HepG2 (cell line): Measurements from ENCODE around the gene TALDO1. TPM values are rescaled to one million over a fixed set of nuclear protein-coding genes. Genes with fewer than 3 reads are reported as not detected.

Experiments
- ATAC-seq: fragments of 200-7000 bp; cut with Tn5 transposase; 3 replicates; pipeline ENCODE4 v1.9.1; 2020; ENCODE audit warnings: mild to moderate bottlenecking, moderate library complexity
- BruUV-seq: library from RNA; stranded (reverse); fragments of 400-500 nt; replicated peaks from 2 replicates; lab custom pipeline; 2021; lab: Mats Ljungman, UMichigan
- CTCF ChIA-PET: fragments of 300-600 bp; formaldehyde crosslinking; extraction: SDS; loops from one replicate; lab custom pipeline; 2021; ENCODE audit warnings: low total read pairs, inconsistent platforms, low intra/inter-chr PET ratio; lab: Yijun Ruan, JAX
- POLR2A ChIA-PET: fragments of 350-600 bp; sonication (Branson Sonifier 250); formaldehyde crosslinking; loops from one replicate; lab custom pipeline; 2020; ENCODE audit warnings: antibody characterized with exemption, inconsistent platforms; lab: Yijun Ruan, JAX
- DNase-seq: peaks from one replicate; pipeline ENCODE4 v3.0.0-alpha.2; 2015; ENCODE audit warnings: low spot score
- FAIRE-seq: peaks from 3 replicates; lab custom pipeline; 2011; peaks lifted over from hg19 to GRCh38; lab: Jason Lieb, UNC
- H2AFZ ChIP-seq: one replicate; pipeline ENCODE4 v1.6.1; 2011; ENCODE audit warnings: low read length, inconsistent platforms
- H3K27ac ChIP-seq: fragments of 300-600 bp; 3 replicates; pipeline ENCODE4 v1.8.0; 2011; ENCODE audit warnings: mixed run types, mild to moderate bottlenecking, mixed read lengths, low read length, inconsistent platforms; ENCODE audit not compliant: insufficient read depth; ENCODE audit errors: extremely low read length
- H3K27me3 ChIP-seq, 2 experiments: fragments of 200-600 bp in 1 of 2; 2 replicates in 1 of 2; 3 replicates in 1 of 2; pipeline versions ENCODE4 v1.6.0 to v1.8.0; 2011; ENCODE audit warnings: low read length in 2 of 2, mild to moderate bottlenecking in 2 of 2, moderate library complexity in 2 of 2, inconsistent platforms in 1 of 2; ENCODE audit not compliant: insufficient read depth in 2 of 2, control insufficient read depth in 1 of 2
- H3K36me3 ChIP-seq, 2 experiments: fragments of 200-600 bp in 1 of 2; replicated peaks in 1 of 2; 2 replicates in 1 of 2; 3 replicates in 1 of 2; pipeline versions ENCODE4 v1.5.1 to v1.8.0; 2011; ENCODE audit warnings: low read length in 2 of 2, inconsistent platforms in 1 of 2; ENCODE audit not compliant: insufficient read depth in 2 of 2, control insufficient read depth in 1 of 2
- H3K4me1 ChIP-seq: 2 replicates; pipeline ENCODE4 v1.5.1; 2012; ENCODE audit warnings: low read length, inconsistent platforms; ENCODE audit not compliant: insufficient read depth
- H3K4me2 ChIP-seq: 2 replicates; pipeline ENCODE4 v1.6.0; 2011; ENCODE audit warnings: low read depth, low read length, inconsistent platforms
- H3K4me3 ChIP-seq, 3 experiments: fragments of 200-600 bp in 1 of 3; sonication (generic), shearing (Covaris generic) in 1 of 3; replicated peaks in 1 of 3; 2 replicates each; pipeline ENCODE4 v1.5.1; 2011 to 2016; ENCODE audit warnings: low read length in 3 of 3, inconsistent platforms in 2 of 3, low read depth in 2 of 3, mild to moderate bottlenecking in 2 of 3, control low read depth in 1 of 3, mixed read lengths in 1 of 3; ENCODE audit not compliant: insufficient read depth in 1 of 3
- H3K79me2 ChIP-seq: one replicate; pipeline ENCODE4 v1.6.1; 2011; ENCODE audit warnings: low read length, inconsistent platforms; ENCODE audit not compliant: insufficient read depth
- H3K9ac ChIP-seq: 2 replicates; pipeline ENCODE4 v1.6.0; 2011; ENCODE audit warnings: mild to moderate bottlenecking, low read depth, low read length, inconsistent platforms; ENCODE audit not compliant: insufficient read depth
- H3K9me3 ChIP-seq: 2 replicates; pipeline ENCODE4 v1.5.1; 2012; ENCODE audit warnings: mild to moderate bottlenecking, low read length
- H4K20me1 ChIP-seq: 2 replicates; pipeline ENCODE4 v1.6.0; 2011; ENCODE audit warnings: inconsistent platforms, mild to moderate bottlenecking, low read length, moderate library complexity; ENCODE audit not compliant: insufficient read depth
- LCORL ChIP-seq, 2 experiments: fragments of 450-650 bp in 1 of 2; sonication (generic) in 1 of 2; formaldehyde crosslinking in 1 of 2; IDR thresholded peaks; 2 replicates each; pipeline versions ENCODE4 v1.5.0 to v1.6.1; 2017 to 2020; ENCODE audit warnings: antibody characterized with exemption in 1 of 2, missing genetic modification reagents in 1 of 2
- NPAS2 ChIP-seq: sonication (generic); formaldehyde crosslinking; IDR thresholded peaks from 2 replicates; pipeline ENCODE4 v1.8.0; 2022; ENCODE audit warnings: mild to moderate bottlenecking, missing genetic modification reagents, borderline replicate concordance
- RFX3 ChIP-seq: IDR thresholded peaks from 2 replicates; pipeline ENCODE4 v1.6.1; 2016; ENCODE audit warnings: missing biosample characterization, missing genetic modification reagents
- TMF1 ChIP-seq: sonication (generic); formaldehyde crosslinking; IDR thresholded peaks from 2 replicates; pipeline ENCODE4 v1.8.1; 2022; ENCODE audit warnings: low read depth, missing genetic modification reagents
- ZBTB8A ChIP-seq: sonication (generic); formaldehyde crosslinking; IDR thresholded peaks from 2 replicates; pipeline ENCODE4 v1.4.0; 2020; ENCODE audit warnings: mild to moderate bottlenecking, low read depth, missing genetic modification reagents, borderline replicate concordance
- ZFP36L1 ChIP-seq: sonication (generic); formaldehyde crosslinking; IDR thresholded peaks from 2 replicates; pipeline ENCODE4 v1.8.0; 2022; ENCODE audit warnings: mild to moderate bottlenecking, missing genetic modification reagents, moderate library complexity
- ZFY ChIP-seq: sonication (generic); formaldehyde crosslinking; IDR thresholded peaks from 2 replicates; pipeline ENCODE4 v1.4.0; 2020; ENCODE audit warnings: missing genetic modification reagents
- ZNF124 ChIP-seq: sonication (generic); formaldehyde crosslinking; IDR thresholded peaks from 2 replicates; pipeline ENCODE4 v1.4.0; 2020; ENCODE audit warnings: missing genetic modification reagents
- ZNF224 ChIP-seq: sonication (generic); formaldehyde crosslinking; IDR thresholded peaks from 2 replicates; pipeline ENCODE4 v1.5.0; 2020; ENCODE audit warnings: mild to moderate bottlenecking, missing genetic modification reagents
- ZNF225 ChIP-seq: sonication (generic); formaldehyde crosslinking; IDR thresholded peaks from 2 replicates; pipeline ENCODE4 v1.4.0; 2020; ENCODE audit warnings: mild to moderate bottlenecking, missing genetic modification reagents
- ZNF841 ChIP-seq: sonication (generic); formaldehyde crosslinking; IDR thresholded peaks from 2 replicates; pipeline ENCODE4 v1.8.1; 2023; ENCODE audit warnings: missing genetic modification reagents, borderline replicate concordance
- WGBS: methylation state at CpG from one replicate; pipeline ENCODE4 v1.1.6; 2017; ENCODE audit warnings: low lambda C conversion rate; 5-methylcytosine and 5-hydroxymethylcytosine counted together
- in situ Hi-C: cut with HindIII; loops from 2 replicates; pipeline ENCODE4 v1.10.0; 2017; ENCODE audit warnings: low pct_unique_long_range_greater_than_20kb; ENCODE audit not compliant: extremely low pct_ligation_motif_present
- intact Hi-C: fragments of 100-400 bp; cut with micrococcal nuclease; formaldehyde crosslinking; loops from one replicate; pipeline ENCODE4 v1.10.0; 2022; ENCODE audit not compliant: unreplicated experiment
- polyA plus RNA-seq, 8 experiments: library from polyadenylated mRNA; depleted of rRNA in 3 of 8; stranded (reverse) in 7 of 8; unstranded in 1 of 8; fragments of >200 nt; fragmentation: Illumina TruSeq in 4 of 8; extraction: Trizol in 4 of 8; gene quantifications; 2 replicates each; pipeline versions ENCODE4 v1.2.1 to v1.2.3, GENCODE V29; 2011 to 2016; ENCODE audit warnings: low read depth in 4 of 8, missing spikeins in 1 of 8, mixed read lengths in 1 of 8; ENCODE audit not compliant: insufficient read depth in 1 of 8
- total RNA-seq, 5 experiments: library from RNA; depleted of rRNA; stranded (reverse); fragments of >200 nt; fragmentation: Illumina TruSeq; extraction: Trizol; gene quantifications; 2 replicates each; pipeline ENCODE4 v1.2.3, GENCODE V29; 2016; ENCODE audit warnings: low read depth in 1 of 5
- TF ChIP-seq, protein P1 (sequence below): sonication (generic); formaldehyde crosslinking; IDR thresholded peaks from 2 replicates; pipeline ENCODE4 v1.4.0; 2020; ENCODE audit warnings: mild to moderate bottlenecking, low read depth, missing genetic modification reagents
- TF ChIP-seq, protein P2 (sequence below): sonication (generic); formaldehyde crosslinking; IDR thresholded peaks from 2 replicates; pipeline ENCODE4 v1.4.0; 2020; ENCODE audit warnings: mild to moderate bottlenecking, missing genetic modification reagents
- TF ChIP-seq, protein P3 (sequence below): sonication (generic); formaldehyde crosslinking; IDR thresholded peaks from 2 replicates; pipeline ENCODE4 v1.4.0; 2020; ENCODE audit warnings: missing genetic modification reagents

The TALDO1 gene
- total and polyA plus RNA-seq, 2 of the 13 experiments (the other 11 are each of a cell fraction or from before 2014, with no cell fraction given) = 107 to 240 TPM

DNA sequence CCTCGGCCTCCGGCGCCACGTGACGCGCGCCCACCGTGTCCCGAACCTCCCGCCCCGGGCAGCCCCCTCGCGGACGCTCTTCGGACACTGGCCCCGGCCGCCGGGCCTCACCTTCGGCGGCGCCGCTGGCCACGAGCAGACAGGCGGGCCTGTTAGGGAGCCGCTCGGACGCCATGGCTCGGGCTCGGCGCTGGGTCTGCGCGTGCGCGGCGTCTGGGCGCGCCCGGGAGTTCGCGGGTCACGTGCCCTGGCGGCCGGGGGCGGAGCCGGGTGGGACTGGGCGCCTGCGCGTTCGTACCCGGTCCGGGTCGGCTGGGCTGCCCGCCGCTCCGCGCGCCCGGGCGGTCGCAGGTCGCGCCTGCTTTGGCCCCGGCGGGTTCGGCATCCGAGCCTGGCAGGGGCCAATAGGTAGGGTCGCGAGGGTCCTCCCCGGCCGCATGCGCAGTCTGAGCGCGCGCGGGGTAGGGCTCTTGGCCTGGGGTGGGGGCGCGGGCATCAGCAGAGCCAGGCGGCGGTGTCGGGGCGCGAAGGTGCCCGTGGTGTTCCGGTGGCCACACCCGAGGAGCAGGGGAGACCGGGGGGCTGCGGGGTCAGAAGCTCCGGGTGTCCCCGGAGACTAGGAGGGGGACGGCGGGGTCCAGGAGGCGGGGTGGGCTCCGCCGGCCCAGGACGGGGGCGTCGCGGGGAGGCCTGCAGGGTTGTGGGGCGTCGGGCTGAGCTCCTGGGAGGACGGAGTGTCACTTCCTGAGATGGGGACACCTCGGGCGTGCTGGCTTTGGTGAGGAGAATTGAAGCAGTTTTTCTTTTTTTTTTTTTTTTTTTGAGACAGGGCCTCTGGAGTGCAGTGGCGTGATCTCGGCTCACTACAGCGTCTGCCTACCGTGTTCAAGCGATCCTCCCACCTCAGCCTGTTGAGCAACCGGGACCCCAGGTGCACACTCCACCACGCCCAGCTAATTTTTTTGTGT is 30.3 kb downstream of the TALDO1 start, which contains the start of gene GATD1 (continued):
- TF ChIP-seq, protein P1, sequence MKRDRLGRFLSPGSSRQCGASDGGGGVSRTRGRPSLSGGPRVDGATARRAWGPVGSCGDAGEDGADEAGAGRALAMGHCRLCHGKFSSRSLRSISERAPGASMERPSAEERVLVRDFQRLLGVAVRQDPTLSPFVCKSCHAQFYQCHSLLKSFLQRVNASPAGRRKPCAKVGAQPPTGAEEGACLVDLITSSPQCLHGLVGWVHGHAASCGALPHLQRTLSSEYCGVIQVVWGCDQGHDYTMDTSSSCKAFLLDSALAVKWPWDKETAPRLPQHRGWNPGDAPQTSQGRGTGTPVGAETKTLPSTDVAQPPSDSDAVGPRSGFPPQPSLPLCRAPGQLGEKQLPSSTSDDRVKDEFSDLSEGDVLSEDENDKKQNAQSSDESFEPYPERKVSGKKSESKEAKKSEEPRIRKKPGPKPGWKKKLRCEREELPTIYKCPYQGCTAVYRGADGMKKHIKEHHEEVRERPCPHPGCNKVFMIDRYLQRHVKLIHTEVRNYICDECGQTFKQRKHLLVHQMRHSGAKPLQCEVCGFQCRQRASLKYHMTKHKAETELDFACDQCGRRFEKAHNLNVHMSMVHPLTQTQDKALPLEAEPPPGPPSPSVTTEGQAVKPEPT = 0 out of 2 replicates have a peak, but pooled peaks have one; percentile 19
- TF ChIP-seq NPAS2 = no peak

DNA sequence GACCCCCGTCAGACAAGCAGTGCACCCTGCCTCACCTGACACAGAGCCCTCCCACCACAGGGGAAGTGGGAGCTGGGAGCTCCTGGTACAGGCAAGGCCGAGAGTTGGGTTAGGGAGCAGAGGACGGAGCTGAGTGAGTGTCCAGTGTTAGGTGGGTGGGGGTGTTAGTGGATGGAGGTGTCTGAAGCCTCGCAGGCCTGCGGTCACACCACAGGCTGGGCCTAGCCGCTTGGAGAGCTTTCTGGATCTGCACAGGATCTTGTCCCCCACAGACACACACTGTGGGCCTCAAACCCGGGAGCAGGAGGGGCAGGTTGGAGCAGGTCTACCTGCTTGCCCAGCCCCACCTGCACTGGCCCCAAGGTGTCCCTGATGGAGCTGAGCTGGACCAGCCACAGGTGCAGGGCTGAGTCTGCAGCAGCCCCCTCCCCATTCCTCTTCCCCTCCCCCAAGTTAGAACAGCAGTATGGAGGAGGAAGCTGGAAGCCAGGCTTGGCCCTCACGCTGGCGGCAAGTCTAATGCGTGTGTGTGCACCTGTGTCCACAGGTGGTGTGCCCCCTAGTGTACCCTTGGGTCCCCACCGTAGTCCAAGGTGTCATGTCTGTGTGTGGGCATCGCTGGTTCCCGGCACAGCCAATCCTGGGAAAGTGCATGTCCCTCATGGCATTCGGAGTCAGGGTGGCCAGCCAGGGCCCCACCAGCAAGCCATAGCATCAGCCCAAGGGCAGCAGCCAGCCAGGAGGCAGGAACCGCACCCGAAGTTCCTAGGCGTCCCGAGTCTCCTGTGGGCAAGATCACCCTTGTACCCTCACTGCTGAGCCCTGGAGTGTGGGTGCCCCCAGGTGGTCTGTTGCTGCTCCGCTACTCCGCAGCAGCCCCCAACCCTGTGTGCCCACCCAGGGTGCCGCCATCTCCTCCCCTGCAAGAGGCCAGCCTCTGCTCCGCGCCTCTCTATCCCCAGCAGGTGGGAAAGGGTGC is 32.0 kb downstream of the TALDO1 start:
- H3K4me1 ChIP-seq = peaks cover 41% of the 10 kb centered on the region
- 97% methylated on average over 16 of the region's 23 CpGs for WGBS
- DNase-seq (no peak), FAIRE-seq (no peak), ATAC-seq (no peak)
- no peak overlapping the region for H3K9ac ChIP-seq
- peaks cover 22% of the 10 kb centered on the region for H3K79me2 ChIP-seq
- peak overlapping the region; percentile 75 for H3K27ac ChIP-seq
- CTCF ChIA-PET = no interaction called here
- in situ Hi-C loops (no loop called here), intact Hi-C loops (no loop called here)
- H2AFZ ChIP-seq = no peak overlapping the region
- no peaks in the 10 kb centered on the region for H3K27me3 ChIP-seq
- no peak overlapping the region; a peak in 1 of 6 replicates for H3K4me3 ChIP-seq
- peaks cover 5 to 12% of the 10 kb centered on the region in 2 experiments; a peak in 3 of 5 replicates for H3K36me3 ChIP-seq
- POLR2A ChIA-PET = interaction anchor here (1.9 to 4.9 kb wide), 3 partner anchors 16 to 51 kb away, joined by 5 to 44 read pairs (median 12); no protein-coding TSS in a partner anchor
- peak overlapping the region; percentile 83 for H3K4me2 ChIP-seq
- TSS peak; percentile 41 for BruUV-seq
- H3K9me3 ChIP-seq = no peaks in the 10 kb centered on the region
- H4K20me1 ChIP-seq = peaks cover 6% of the 10 kb centered on the region
- TF ChIP-seq ZNF841 = no peak
- no peak for TF ChIP-seq ZFY (CRISPR knock-in tag)
- TF ChIP-seq TMF1 (CRISPR knock-in tag) = no peak
- TF ChIP-seq RFX3 (CRISPR knock-in tag) = no peak
- TF ChIP-seq ZFP36L1 = no peak
- TF ChIP-seq, protein P2, sequence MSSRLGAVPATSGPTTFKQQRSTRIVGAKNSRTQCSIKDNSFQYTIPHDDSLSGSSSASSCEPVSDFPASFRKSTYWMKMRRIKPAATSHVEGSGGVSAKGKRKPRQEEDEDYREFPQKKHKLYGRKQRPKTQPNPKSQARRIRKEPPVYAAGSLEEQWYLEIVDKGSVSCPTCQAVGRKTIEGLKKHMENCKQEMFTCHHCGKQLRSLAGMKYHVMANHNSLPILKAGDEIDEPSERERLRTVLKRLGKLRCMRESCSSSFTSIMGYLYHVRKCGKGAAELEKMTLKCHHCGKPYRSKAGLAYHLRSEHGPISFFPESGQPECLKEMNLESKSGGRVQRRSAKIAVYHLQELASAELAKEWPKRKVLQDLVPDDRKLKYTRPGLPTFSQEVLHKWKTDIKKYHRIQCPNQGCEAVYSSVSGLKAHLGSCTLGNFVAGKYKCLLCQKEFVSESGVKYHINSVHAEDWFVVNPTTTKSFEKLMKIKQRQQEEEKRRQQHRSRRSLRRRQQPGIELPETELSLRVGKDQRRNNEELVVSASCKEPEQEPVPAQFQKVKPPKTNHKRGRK = no peak
- TF ChIP-seq ZNF124 (CRISPR knock-in tag) = no peak
- TF ChIP-seq, protein P3, sequence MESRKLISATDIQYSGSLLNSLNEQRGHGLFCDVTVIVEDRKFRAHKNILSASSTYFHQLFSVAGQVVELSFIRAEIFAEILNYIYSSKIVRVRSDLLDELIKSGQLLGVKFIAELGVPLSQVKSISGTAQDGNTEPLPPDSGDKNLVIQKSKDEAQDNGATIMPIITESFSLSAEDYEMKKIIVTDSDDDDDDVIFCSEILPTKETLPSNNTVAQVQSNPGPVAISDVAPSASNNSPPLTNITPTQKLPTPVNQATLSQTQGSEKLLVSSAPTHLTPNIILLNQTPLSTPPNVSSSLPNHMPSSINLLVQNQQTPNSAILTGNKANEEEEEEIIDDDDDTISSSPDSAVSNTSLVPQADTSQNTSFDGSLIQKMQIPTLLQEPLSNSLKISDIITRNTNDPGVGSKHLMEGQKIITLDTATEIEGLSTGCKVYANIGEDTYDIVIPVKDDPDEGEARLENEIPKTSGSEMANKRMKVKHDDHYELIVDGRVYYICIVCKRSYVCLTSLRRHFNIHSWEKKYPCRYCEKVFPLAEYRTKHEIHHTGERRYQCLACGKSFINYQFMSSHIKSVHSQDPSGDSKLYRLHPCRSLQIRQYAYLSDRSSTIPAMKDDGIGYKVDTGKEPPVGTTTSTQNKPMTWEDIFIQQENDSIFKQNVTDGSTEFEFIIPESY = peak; percentile 82
- no peak for TF ChIP-seq ZNF224 (CRISPR knock-in tag)
- no peak for TF ChIP-seq ZNF225 (CRISPR knock-in tag)
- no peak for TF ChIP-seq ZBTB8A (CRISPR knock-in tag)
- no peak for TF ChIP-seq LCORL (IDR thresholded peaks at IDR 0.05)
- TF ChIP-seq LCORL (CRISPR knock-in tag; IDR thresholded peaks at IDR 0.05) = no peak
